Muscle of back (tissue), 11 donors: ENCODE measurements around the gene DGKI. TPM values are rescaled to one million over a fixed set of nuclear protein-coding genes. Genes with fewer than 3 reads are reported as not detected.
"Not testable (repeated sequence)": the region's sequence is repeated elsewhere in the genome, so short reads cannot be mapped to it uniquely, and the experiment has no call there.

Experiments used
- DNase-seq, 3 donors: peaks; one replicate each; pipeline versions ENCODE4 v3.0.0 to v3.0.0-alpha.2; 2013
- polyA plus RNA-seq, 10 donors: library from polyadenylated mRNA; unstranded; fragments of 120-200 nt; gene quantifications; one replicate each; pipeline ENCODE4 v1.2.1, GENCODE V29; 2013; ENCODE audit not compliant: insufficient read length in 10 of 10

Gene DGKI
- polyA plus RNA-seq, 10 donors = 0.44 to 1.5 (median 0.66) TPM

DNA sequence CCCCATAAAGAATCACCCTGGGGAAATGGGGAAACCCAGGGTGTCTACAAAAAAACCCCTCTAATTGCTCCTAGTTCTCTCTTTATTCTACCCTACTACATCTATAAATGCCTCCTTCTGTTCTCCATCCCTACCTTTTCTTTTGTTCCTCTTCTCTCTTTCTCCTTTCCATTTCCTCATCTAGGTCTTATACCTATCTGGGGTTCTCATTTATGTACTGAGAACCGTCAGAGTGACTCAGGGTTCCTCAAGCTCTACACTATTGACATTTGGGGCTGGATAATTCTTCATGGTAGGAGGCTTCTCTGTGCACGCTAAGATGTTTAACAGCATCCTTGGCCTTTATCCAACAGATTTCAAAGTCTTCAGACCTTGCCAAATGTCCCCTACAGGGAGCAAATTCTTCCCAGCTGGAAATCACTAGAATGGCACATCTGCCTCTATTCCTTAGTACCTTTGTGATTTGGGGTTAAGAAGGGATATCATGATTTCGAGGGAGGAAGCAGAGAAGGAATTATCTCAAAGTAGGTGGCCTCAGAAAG, 365.9 kb downstream of the DGKI start:
- DNase-seq = peak in 1 of 3 donors; percentile 0

- no peak for DNase-seq
Measured at GRCh38 chr7:137480401-137480800, 366.4 kb downstream of the DGKI start.

- DNase-seq = peak in 1 of 3 donors; percentile 17
Measured at GRCh38 chr7:137476937-137477336, 369.8 kb downstream of the DGKI start.

DNA sequence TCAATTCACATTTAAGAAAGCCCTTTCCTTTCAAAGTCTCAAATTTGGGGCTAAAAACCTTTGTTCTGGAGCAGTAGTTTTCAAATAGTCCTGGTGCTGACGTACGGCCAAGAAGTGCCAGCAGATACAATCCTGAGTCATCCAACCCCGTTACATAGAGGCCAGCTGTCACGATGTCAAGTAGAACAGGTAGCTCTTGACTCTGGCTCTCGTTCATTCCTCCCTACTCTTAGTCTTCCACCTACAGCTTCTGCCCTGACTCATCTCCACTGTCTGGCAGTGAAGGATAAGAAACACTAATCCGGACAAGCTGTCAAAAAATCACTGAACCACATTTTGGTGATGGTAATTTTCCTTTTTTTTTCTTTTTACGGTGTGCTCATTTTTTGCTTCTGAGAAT, 370.8 kb downstream of the DGKI start:
- no peak for DNase-seq

DNA sequence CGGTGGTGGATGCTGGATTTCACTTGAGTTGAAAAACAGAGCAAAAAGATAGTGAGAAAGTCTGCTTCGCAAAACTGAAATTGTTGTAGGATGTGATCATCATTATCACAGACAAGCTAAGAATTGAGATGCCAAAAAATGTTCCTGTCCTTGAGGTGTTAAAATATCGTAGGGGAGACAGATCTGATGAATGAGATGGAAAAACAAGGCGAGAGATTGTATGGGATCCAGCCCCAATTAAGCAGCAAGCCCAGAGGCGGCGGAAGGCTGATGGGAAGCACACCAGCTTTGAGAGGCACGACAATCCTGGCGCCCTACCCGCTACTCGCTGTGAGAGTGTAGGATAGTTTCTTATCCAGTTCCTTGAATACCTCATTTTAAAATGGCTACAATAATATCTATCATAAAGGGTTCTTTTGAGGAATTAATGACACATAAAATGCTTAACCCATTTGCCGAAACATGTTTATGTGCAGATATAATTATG, 372.2 kb downstream of the DGKI start:
- DNase-seq = no peak

- DNase-seq = no peak
Measured at GRCh38 chr7:137471128-137471527, 375.6 kb downstream of the DGKI start.

GRCh38 chr7:137469858-137470257, 376.9 kb downstream of the DGKI start:
- no peak for DNase-seq

GRCh38 chr7:137469191-137469811, 377.5 kb downstream of the DGKI start:
- DNase-seq = no peak

DNA sequence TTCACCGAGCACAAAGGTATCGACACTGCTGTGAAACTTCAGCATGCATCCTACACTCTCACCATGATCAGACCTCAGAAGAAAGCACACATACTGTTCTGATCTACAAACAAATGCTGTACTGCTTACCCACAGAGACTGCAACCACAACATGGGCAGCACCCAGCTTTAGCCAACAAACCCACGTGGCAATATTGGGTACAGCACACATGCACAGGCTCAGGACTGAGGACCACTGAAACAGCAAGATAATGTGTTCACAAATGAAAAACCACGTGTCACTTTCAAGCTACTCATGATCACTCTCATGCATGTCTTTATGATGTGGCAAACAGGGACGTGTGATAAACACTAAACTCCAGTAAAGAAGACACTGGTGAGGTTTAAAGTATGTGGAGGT, 383.9 kb downstream of the DGKI start:
- DNase-seq = no peak

DNA sequence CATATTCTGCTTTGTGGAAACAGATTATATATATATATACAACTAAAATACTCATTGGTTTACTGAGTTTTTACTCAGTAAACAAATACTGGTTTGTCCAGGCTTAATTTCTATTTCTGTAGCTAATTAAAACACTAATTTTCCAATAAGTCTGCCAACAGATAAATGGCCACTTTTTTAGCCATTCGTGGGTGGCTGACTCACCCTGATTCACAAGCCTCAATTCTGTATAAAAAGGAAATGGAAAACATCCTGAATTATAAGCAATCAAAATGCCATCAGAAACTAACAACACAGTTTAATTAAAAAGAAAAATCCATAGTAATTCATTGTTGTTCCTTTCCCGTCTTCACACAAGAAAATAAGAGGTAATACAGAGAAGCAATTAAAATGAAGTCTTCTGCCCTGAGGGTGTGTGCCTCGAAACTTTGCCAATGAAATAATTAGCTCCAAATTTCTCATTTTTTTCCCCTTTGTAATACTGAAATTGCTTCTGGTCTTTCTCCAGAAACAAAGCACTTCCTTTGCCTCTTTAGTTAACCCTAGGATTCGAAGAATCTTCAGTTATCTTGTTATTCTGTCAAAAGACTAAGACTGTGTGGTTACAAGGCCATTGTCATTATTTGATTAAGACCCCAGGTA, 384.6 kb downstream of the DGKI start:
- no peak for DNase-seq

- no peak for DNase-seq
Measured at GRCh38 chr7:137458399-137458798, 388.4 kb downstream of the DGKI start.

GRCh38 chr7:137454767-137455166, 392.0 kb downstream of the DGKI start:
- DNase-seq = peak; percentile 31 to 63 (median 38)

DNA sequence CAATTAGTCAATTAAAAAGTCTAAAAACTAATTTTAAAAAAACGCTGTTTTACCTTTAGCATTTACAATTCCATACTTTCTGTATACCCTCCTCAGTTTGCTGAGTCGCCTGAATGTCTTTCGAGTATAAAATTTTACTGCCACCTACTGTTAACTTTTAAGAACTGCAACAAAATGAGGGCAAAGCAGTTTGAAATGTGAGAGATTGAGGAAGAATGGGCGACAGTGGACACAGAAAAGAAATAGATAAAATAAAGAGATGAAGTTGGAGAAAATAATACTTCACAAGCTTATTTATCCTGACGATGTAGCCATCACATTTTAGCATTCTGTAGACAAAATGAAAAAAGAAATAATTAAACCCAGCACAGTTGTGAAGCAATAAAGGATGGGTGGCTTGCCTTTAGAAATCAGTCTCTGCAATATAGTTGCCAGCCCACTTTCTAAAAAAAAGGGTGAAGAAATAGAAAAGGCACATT, 392.5 kb downstream of the DGKI start:
- peak; percentile 56 to 79 (median 60) for DNase-seq

GRCh38 chr7:137453356-137453755, 393.4 kb downstream of the DGKI start:
- DNase-seq = no peak

DNA sequence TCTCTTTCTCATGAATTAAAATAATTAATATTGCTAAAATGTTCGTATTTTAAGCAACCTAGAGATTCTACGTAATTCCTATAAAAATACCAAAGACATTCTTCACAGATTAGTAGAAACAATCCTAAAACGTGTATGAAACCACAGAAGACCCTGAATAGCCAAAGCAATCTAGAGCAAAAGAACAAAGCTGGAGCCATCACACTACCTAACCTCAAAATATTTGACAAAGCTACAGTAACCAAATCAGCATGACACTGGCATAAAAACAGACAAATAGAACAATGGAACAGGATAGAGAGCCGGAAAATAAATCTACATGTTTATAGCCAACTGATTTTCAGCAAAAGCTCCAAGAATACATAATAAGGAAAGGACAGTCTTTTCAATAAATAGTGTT, 397.8 kb downstream of the DGKI start:
- DNase-seq = no peak

- not testable (repeated sequence) for DNase-seq
Measured at GRCh38 chr7:137448572-137448971, 398.2 kb downstream of the DGKI start.

GRCh38 chr7:137446025-137446424, 400.7 kb downstream of the DGKI start:
- peak; percentile 65 to 93 (median 85) for DNase-seq

DNA sequence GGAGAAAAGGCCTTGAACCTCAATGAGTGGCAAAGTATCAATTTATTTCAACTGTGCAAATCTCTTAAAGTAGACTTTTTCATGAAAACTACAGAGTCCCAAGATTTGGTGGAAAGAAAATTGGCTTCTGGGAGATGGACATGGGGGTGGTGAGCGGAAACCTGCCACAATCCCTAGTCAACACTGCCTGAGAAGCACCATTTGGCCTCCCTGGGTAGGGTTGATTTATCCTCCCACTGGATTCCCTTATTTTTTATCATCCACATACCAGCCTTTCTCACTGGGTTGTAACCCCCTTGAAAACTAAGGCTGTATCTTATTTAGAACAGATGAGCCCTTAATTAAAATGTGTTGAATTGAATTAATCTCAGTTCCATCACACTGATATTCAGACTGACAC, 401.5 kb downstream of the DGKI start:
- no peak for DNase-seq

DNA sequence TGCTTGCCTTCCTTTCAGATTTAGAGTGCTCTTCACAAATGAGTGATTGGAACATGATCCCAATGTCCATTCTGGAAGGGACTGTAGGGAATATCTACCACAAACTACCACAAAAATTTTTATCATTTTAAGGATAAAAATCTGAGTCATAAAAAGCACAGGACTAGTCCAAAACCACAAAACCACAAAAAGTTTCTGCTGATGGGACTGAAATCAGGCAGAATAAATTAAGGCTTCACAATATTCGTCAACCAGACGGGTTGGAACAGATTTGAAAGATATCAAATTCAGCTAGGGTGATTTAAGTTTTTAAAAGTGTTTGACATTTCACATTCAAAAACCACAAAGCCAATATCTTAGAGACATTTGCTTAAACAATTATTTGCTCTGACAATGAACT, 403.2 kb downstream of the DGKI start:
- peak in 1 of 3 donors; percentile 64 for DNase-seq

DNA sequence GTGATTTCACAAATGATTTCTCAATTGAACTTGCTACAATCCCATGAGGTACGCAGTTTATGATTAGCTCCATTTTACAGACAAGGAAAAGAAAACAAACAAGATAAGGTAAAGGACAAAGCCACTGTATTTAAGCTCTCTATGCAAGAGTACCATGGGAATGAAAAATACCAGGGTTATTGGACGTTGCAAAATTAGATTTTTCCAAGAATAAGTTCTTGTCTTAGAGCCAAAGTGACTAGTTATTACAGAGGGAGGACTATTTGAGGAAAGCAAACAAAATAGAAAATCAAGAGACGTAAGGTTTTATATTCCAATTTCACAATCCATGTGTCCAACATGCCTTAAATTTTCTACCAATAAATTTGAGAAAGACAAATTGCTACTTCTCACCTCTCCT, 405.3 kb downstream of the DGKI start:
- peak in 1 of 3 donors; percentile 50 for DNase-seq

DNA sequence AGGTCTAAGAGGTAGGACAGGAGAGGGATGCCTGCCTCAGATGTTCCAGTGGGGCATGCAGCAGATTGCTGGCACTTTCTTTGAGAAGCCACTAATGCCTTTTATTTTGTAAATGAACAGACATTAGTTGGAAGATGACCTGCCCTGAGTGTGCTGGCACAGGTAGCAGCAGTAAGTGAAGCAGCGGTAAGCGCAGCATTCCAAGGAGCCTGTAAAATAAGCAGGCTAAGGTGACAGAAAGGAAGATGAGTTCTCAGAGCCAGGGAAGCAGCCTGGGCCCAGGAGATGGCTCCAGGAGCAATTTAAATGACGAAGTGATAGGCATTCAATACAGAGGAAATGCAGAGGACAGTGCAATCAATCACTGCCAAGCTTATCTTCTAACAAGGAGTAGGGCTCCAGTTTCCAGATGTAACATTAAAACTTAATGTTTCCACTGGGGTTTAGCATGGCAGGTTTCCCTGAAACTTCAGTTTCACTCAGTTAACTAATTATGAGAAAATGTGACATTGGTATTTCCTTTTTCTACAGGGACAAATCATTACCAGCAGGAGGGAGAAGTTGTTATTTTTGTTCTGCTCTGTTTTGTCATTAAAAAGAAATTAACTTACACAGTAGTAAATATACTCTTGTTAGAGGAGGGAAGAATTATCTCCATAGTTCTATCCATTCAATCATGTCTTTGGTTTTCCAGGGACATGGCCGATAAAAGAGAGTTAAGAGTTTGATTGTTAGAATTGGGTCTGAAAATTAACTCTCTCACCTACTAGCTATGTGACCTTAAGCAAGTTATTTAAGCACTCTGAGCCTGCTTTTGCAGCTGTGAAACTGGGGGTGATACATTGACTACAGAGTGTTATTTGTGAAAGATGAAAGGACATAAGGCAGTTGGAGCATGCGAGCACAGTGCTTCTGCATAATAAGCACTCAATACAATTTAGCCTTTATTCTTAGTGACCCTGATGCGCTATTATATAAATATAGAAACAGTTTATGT, 406.6 kb downstream of the DGKI start:
- DNase-seq = peak; percentile 30 to 63 (median 50)

DNA sequence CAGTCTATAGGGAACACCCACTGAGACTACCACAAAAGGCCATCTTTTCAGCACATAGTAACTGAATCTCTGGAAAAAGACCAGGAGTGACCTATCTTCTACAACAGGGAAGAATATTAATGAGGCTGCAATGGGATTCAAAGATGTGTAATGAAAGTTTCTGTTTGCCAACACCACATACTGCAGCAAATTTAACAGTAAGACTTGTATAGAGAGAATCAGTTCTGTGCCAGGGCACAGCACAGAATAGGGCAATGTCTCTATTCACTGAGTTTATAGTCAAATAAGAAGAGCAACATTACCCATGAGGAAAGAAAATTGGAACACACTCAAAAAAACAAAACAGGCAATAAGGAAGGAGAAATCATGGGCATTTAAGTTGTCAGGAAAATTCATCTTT, 411.8 kb downstream of the DGKI start:
- peak in 1 of 3 donors; percentile 60 for DNase-seq
